Activated T-cell treated with anti-CD3 and anti-CD28 coated beads for 4 hours (primary cell): ENCODE results near the gene PPP1R14C.
"Not testable (repeated sequence)": the region's sequence is repeated elsewhere in the genome, so short reads cannot be mapped to it uniquely, and the experiment has no call there.

ENCODE experiments used
- DNase-seq: peaks from one replicate; pipeline ENCODE4 v3.0.0-alpha.2; 2020

Gene PPP1R14C

GRCh38 chr6:150169609-150170008 lies 26.8 kb downstream of the PPP1R14C start:
- DNase-seq, result no peak

GRCh38 chr6:150172929-150173328 lies 30.1 kb downstream of the PPP1R14C start:
- DNase-seq, result no peak

- DNase-seq, result no peak
Measured at GRCh38 chr6:150175586-150176151, 32.8 kb downstream of the PPP1R14C start.

GRCh38 chr6:150176152-150176551 lies 33.3 kb downstream of the PPP1R14C start:
- no peak for DNase-seq

GRCh38 chr6:150176659-150177058 lies 33.8 kb downstream of the PPP1R14C start:
- no peak for DNase-seq

GRCh38 chr6:150177259-150177951 lies 34.6 kb downstream of the PPP1R14C start:
- DNase-seq, result no peak

GRCh38 chr6:150177952-150178520 lies 35.2 kb downstream of the PPP1R14C start:
- no peak for DNase-seq

- no peak for DNase-seq
Measured at GRCh38 chr6:150179030-150179429, 36.2 kb downstream of the PPP1R14C start.

GRCh38 chr6:150179907-150180424 lies 37.1 kb downstream of the PPP1R14C start:
- DNase-seq, result not testable (repeated sequence)

GRCh38 chr6:150180517-150180916 lies 37.7 kb downstream of the PPP1R14C start:
- DNase-seq, result no peak

- DNase-seq, result no peak
Measured at GRCh38 chr6:150182460-150183078, 39.7 kb downstream of the PPP1R14C start.

GRCh38 chr6:150183105-150183504 lies 40.3 kb downstream of the PPP1R14C start:
- no peak for DNase-seq

GRCh38 chr6:150183966-150184365 lies 41.1 kb downstream of the PPP1R14C start:
- no peak for DNase-seq

GRCh38 chr6:150184850-150185731 lies 42.2 kb downstream of the PPP1R14C start:
- DNase-seq, result no peak

GRCh38 chr6:150185732-150186117 lies 42.9 kb downstream of the PPP1R14C start:
- DNase-seq, result no peak

GRCh38 chr6:150186129-150186898 lies 43.5 kb downstream of the PPP1R14C start:
- no peak for DNase-seq

GRCh38 chr6:150187433-150187832 lies 44.6 kb downstream of the PPP1R14C start:
- not testable (repeated sequence) for DNase-seq

- no peak for DNase-seq
Measured at GRCh38 chr6:150189122-150189521, 46.3 kb downstream of the PPP1R14C start.

GRCh38 chr6:150191809-150192208 lies 49.0 kb downstream of the PPP1R14C start:
- DNase-seq, result no peak

- DNase-seq, result no peak
Measured at GRCh38 chr6:150194195-150194594, 51.4 kb downstream of the PPP1R14C start.

GRCh38 chr6:150195996-150196417 lies 53.2 kb downstream of the PPP1R14C start:
- DNase-seq, result no peak
